SU-DHL-6 (cell line): ENCODE results near the gene CNGA3.

Experiments used
- H2AFZ ChIP-seq: fragments of 200-600 bp; sonication (generic); 2 replicates; pipeline ENCODE4 v1.6.1; 2014; ENCODE audit warnings: low read depth, mild to moderate bottlenecking, moderate library complexity, mixed read lengths, antibody characterized with exemption, low read length; ENCODE audit not compliant: severe bottlenecking
- H3F3A ChIP-seq: fragments of 200-600 bp; shearing (Covaris generic); 2 replicates; pipeline ENCODE4 v1.6.0; 2016; ENCODE audit warnings: antibody characterized with exemption, mild to moderate bottlenecking; ENCODE audit not compliant: insufficient read depth
- H3K27ac ChIP-seq: fragments of 200-600 bp; sonication (generic); 2 replicates; pipeline ENCODE4 v1.5.1; 2016; ENCODE audit warnings: low read depth, mild to moderate bottlenecking, low read length, moderate library complexity, mixed read lengths
- H3K27me3 ChIP-seq: fragments of 200-600 bp; sonication (generic), shearing (Covaris generic); 2 replicates; pipeline ENCODE4 v1.6.0; 2014; ENCODE audit warnings: mild to moderate bottlenecking, low read length
- H3K36me3 ChIP-seq: fragments of 200-600 bp; sonication (generic); 2 replicates; pipeline ENCODE4 v1.6.1; 2014; ENCODE audit warnings: mild to moderate bottlenecking, low read length, mixed read lengths
- H3K4me2 ChIP-seq: fragments of 300-600, 200-600 bp; shearing (Covaris generic), sonication (generic); 2 replicates; pipeline ENCODE4 v1.6.0; 2014; ENCODE audit warnings: low read length, low read depth, mild to moderate bottlenecking; ENCODE audit not compliant: poor library complexity, severe bottlenecking
- H3K4me3 ChIP-seq: fragments of 200-600 bp; sonication (generic); 2 replicates; pipeline ENCODE4 v1.5.1; 2014; ENCODE audit warnings: antibody characterized with exemption, low read length, mild to moderate bottlenecking, mixed read lengths; ENCODE audit not compliant: insufficient read depth, poor library complexity, severe bottlenecking
- H3K79me2 ChIP-seq: fragments of 200-600 bp; sonication (generic); 2 replicates; pipeline ENCODE4 v1.6.1; 2014; ENCODE audit warnings: mild to moderate bottlenecking, low read length, moderate library complexity; ENCODE audit not compliant: insufficient read depth
- H3K9ac ChIP-seq: fragments of 200-600 bp; sonication (generic); 2 replicates; pipeline ENCODE4 v1.7.0; 2014; ENCODE audit warnings: mild to moderate bottlenecking, low read length
- H3K9me2 ChIP-seq: fragments of 200-600 bp; sonication (generic); replicated peaks from 2 replicates; pipeline ENCODE4 v1.6.1; 2014; ENCODE audit warnings: low read length; ENCODE audit not compliant: insufficient read depth
- H3K9me3 ChIP-seq: fragments of 200-600 bp; sonication (generic); 2 replicates; pipeline ENCODE4 v1.6.1; 2014; ENCODE audit warnings: low read length, mixed read lengths; ENCODE audit not compliant: insufficient read depth
- H4K20me1 ChIP-seq: fragments of 200-600 bp; sonication (generic); 2 replicates; pipeline ENCODE4 v1.6.1; 2014; ENCODE audit warnings: low read depth, mild to moderate bottlenecking, antibody characterized with exemption, low read length, moderate library complexity, mixed read lengths
- CTCF ChIP-seq: fragments of 200-600 bp; sonication (generic); IDR thresholded peaks from one replicate; pipeline ENCODE4 v1.5.1; 2017; ENCODE audit warnings: antibody characterized with exemption, mild to moderate bottlenecking, low read length, moderate library complexity; ENCODE audit not compliant: insufficient read depth, poor library complexity, severe bottlenecking
- EZH2phosphoT487 ChIP-seq: fragments of 200-600 bp; sonication (generic), shearing (Covaris generic); conservative IDR thresholded peaks from 2 replicates; pipeline ENCODE4 v1.6.1; 2018; ENCODE audit warnings: mild to moderate bottlenecking, antibody characterized with exemption, low read length, moderate library complexity, mixed read lengths

The CNGA3 gene

GRCh38 chr2:98416383-98417159 is 70.3 kb downstream of the CNGA3 start:
- Histone ChIP-seq H3K27ac (no peak overlapping the region), H2AFZ (no peak overlapping the region), H3K9me2 (no peaks in the 10 kb centered on the region), H3K36me3 (no peaks in the 10 kb centered on the region), H3K79me2 (no peaks in the 10 kb centered on the region), H3K9ac (no peak overlapping the region), H4K20me1 (no peaks in the 10 kb centered on the region), H3F3A (no peaks in the 10 kb centered on the region), H3K4me2 (no peak overlapping the region), H3K4me3 (no peak overlapping the region), H3K9me3 (peaks cover 8% of the 10 kb centered on the region; the same call in 1 of the 2 replicates), H3K27me3 (no peaks in the 10 kb centered on the region)
- TF ChIP-seq EZH2phosphoT487 (no peak), CTCF (no peak)

GRCh38 chr2:98419544-98419943 is 73.3 kb downstream of the CNGA3 start:
- TF ChIP-seq EZH2phosphoT487: no peak
- TF ChIP-seq CTCF: no peak
- Histone ChIP-seq H3K36me3 (no peaks in the 10 kb centered on the region), H3K9ac (no peak overlapping the region), H2AFZ (no peak overlapping the region), H3K27me3 (no peaks in the 10 kb centered on the region), H3K9me2 (no peaks in the 10 kb centered on the region), H3K27ac (no peak overlapping the region), H3F3A (no peaks in the 10 kb centered on the region), H3K4me2 (no peak overlapping the region), H3K79me2 (no peaks in the 10 kb centered on the region), H3K9me3 (peaks cover 18% of the 10 kb centered on the region; the same call in 1 of the 2 replicates), H4K20me1 (no peaks in the 10 kb centered on the region), H3K4me3 (no peak overlapping the region)

GRCh38 chr2:98419977-98420725 is 73.9 kb downstream of the CNGA3 start:
- no peak for TF ChIP-seq EZH2phosphoT487
- no peak for TF ChIP-seq CTCF

More at GRCh38 chr2:98419977-98420725, 73.9 kb downstream of the CNGA3 start:
- H3K9ac ChIP-seq: no peak overlapping the region
- H3K4me3 ChIP-seq: no peak overlapping the region
- no peak overlapping the region for H3K4me2 ChIP-seq
- peaks cover 13% of the 10 kb centered on the region; the same call in 1 of the 2 replicates for H3K9me3 ChIP-seq
- H3K36me3 ChIP-seq: no peaks in the 10 kb centered on the region
- H3K27ac ChIP-seq: no peak overlapping the region
- no peaks in the 10 kb centered on the region for H3K79me2 ChIP-seq
- H3K9me2 ChIP-seq: no peaks in the 10 kb centered on the region
- no peak overlapping the region for H2AFZ ChIP-seq
- no peaks in the 10 kb centered on the region for H3F3A ChIP-seq
- no peaks in the 10 kb centered on the region for H3K27me3 ChIP-seq
- no peaks in the 10 kb centered on the region for H4K20me1 ChIP-seq
